ENCODE results near the gene PI4K2B. TPM values are rescaled to one million over a fixed set of nuclear protein-coding genes. Genes with fewer than 3 reads are reported as not detected.

PI4K2B gene
- total RNA-seq, 1 donor from 2014 or later: 38.6 TPM

DNA sequence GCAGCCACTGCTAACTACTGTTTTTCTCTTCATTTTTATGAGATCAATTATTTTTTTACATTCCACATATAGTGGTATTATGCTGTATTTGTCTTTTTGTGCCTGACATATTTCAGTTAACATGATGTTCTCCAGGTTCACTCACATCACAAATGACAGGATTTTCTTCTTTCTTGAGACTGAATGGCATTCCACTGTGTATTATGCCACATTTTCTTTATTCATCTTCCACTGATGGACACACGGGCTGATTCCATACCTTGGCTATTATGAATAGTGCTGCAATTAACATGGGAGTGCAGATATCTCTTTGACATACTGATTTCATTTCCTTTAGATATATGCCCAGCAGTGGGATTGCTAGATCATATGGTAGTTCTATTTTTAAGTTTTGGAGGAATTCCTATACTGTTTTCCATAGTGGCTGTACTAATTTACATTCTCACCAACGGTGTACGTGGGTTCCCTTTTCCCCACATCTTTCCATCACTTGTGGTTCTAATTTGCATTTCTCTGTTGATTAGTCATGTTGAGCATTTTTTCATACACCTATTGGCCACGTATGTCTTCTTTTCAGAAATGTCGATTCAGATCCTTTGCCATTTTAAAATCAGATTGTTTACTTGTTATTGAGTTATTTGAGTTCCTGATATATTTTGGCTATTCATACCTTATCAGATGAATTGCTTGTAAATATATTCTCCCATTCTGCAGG is 63.9 kb downstream of the PI4K2B start:
- Mint-ChIP-seq H3K4me3 (ENCODE audit: low read depth) (no peak overlapping the region), H3K9me3 (no peaks in the 10 kb centered on the region), H3K27me3 (ENCODE audit: low read depth) (peaks cover 7% of the 10 kb centered on the region), H3K4me1 (ENCODE audit: low read depth) (peaks cover 13% of the 10 kb centered on the region), H3K36me3 (ENCODE audit: low read depth) (no peaks in the 10 kb centered on the region), H3K27ac (no peak overlapping the region)
- intact Hi-C loops (cut with micrococcal nuclease): no loop called here
- no peak for DNase-seq (ENCODE audit: low spot score)

GRCh38 chr4:25299476-25300203 is 65.8 kb downstream of the PI4K2B start:
- Mint-ChIP-seq H3K4me1 (ENCODE audit: low read depth) (peaks cover 13% of the 10 kb centered on the region), H3K9me3 (no peaks in the 10 kb centered on the region), H3K27me3 (ENCODE audit: low read depth) (peaks cover 7% of the 10 kb centered on the region), H3K36me3 (ENCODE audit: low read depth) (no peaks in the 10 kb centered on the region), H3K4me3 (ENCODE audit: low read depth) (no peak overlapping the region), H3K27ac (no peak overlapping the region)
- no peak for DNase-seq (ENCODE audit: low spot score)
- intact Hi-C loops (cut with micrococcal nuclease): no loop called here

DNA sequence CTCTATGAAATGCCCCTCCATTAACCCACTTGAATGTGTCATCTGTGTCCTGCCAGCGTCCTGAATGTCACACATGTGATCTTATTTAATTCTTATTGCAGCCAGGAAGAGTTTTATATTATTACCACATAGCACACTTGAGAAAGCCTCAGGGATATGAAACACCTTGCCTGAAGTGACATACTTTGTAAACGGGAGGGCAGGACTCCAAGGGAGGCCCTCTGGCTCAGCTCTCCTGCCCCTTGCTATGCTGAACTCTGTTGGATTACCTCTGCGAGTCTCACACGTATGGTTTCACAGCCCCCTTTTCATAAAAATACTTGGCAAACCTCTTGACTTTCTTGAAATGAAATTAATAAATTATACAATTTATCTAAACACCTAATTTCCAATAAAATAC is 67.6 kb downstream of the PI4K2B start:
- H3K9me3 Mint-ChIP-seq: no peaks in the 10 kb centered on the region
- H3K27ac Mint-ChIP-seq: no peak overlapping the region
- intact Hi-C loops (cut with micrococcal nuclease): no loop called here
- peaks cover 7% of the 10 kb centered on the region for H3K27me3 Mint-ChIP-seq (ENCODE audit: low read depth)
- H3K4me1 Mint-ChIP-seq (ENCODE audit: low read depth): peaks cover 13% of the 10 kb centered on the region
- no peak overlapping the region for H3K4me3 Mint-ChIP-seq (ENCODE audit: low read depth)
- no peak for DNase-seq (ENCODE audit: low spot score)
- no peaks in the 10 kb centered on the region for H3K36me3 Mint-ChIP-seq (ENCODE audit: low read depth)

DNA sequence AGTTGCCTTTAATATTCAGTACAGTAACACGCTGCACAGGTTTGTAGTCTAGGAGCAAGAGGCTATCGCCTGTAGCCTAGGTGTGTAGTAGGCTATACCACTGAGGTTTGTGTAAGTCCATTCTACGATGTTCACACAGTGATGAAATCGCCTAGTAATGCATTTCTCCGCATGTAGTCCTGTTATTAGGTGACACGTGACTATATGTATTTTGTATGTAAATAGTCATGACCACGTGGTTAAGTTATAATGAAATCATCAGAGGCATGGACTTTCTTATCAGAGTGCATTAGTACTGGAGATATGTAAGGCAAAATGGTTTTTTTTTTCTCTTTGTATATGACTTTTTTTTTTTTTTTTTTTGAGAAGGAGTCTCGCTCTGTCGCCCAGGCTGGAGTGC is 68.8 kb downstream of the PI4K2B start:
- intact Hi-C loops (cut with micrococcal nuclease): no loop called here
- H3K4me3 Mint-ChIP-seq (ENCODE audit: low read depth): no peak overlapping the region

DNA sequence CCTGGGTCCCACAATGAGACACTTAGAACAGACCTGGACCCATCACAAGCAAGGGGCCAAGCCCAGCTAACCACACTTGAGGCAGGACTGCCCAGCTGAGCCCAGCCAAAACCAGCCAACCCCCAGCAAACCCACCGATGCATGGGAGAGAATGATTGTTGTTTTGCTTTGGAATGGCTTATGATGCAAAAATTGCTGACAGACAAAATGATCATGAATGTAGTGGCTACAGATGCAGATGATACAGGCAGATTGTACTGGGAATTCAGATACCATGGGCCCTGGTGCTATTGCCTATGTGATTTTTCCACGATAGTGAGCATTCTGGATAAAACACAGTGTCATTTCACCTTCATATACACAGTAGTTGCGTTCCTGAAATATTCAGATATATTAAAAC is 69.7 kb downstream of the PI4K2B start:
- Mint-ChIP-seq H3K4me1 (ENCODE audit: low read depth) (peaks cover under 1% of the 10 kb centered on the region), H3K9me3 (no peaks in the 10 kb centered on the region), H3K27ac (no peak overlapping the region), H3K27me3 (ENCODE audit: low read depth) (peaks cover 7% of the 10 kb centered on the region), H3K36me3 (ENCODE audit: low read depth) (no peaks in the 10 kb centered on the region), H3K4me3 (ENCODE audit: low read depth) (no peak overlapping the region)
- no peak for DNase-seq (ENCODE audit: low spot score)
- intact Hi-C loops (cut with micrococcal nuclease): no loop called here

More for the DNA sequence above, 68.8 kb downstream of the PI4K2B start:
- H3K36me3 Mint-ChIP-seq (ENCODE audit: low read depth): no peaks in the 10 kb centered on the region
- H3K9me3 Mint-ChIP-seq: no peaks in the 10 kb centered on the region
- no peak overlapping the region for H3K27ac Mint-ChIP-seq
- DNase-seq (ENCODE audit: low spot score): no peak
- H3K27me3 Mint-ChIP-seq (ENCODE audit: low read depth): peaks cover 7% of the 10 kb centered on the region
- H3K4me1 Mint-ChIP-seq (ENCODE audit: low read depth): peaks cover 10% of the 10 kb centered on the region

DNA sequence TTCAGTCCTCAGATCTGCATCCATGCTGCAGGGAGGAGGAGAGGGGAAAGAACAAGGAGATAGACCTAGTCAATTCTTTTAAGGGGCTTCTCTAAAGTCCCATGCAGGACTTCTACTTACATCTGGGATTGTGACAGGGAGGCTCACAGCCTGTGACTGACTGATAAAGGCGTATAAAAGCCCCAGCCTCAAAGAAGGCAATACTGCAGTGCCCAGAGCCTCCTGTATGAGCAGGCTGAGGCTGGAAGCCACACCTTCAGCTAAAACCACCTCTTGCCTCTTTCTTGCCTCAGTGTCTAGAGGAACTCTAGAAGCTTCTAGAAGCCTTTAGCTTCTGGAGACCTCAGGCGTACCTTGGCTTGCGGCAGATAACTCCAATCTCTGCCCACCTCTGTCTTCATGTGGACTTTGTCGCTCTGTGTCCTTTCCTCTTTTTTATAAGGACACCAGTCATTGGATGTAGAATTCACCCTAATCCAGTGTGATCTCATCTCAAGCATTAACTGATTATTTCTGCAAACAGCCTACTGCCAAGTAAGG is 72.8 kb downstream of the PI4K2B start:
- Mint-ChIP-seq H3K27me3 (ENCODE audit: low read depth) (no peaks in the 10 kb centered on the region), H3K27ac (no peak overlapping the region), H3K4me1 (ENCODE audit: low read depth) (peaks cover 5% of the 10 kb centered on the region), H3K4me3 (ENCODE audit: low read depth) (no peak overlapping the region), H3K9me3 (no peaks in the 10 kb centered on the region), H3K36me3 (ENCODE audit: low read depth) (no peaks in the 10 kb centered on the region)
- no peak for DNase-seq (ENCODE audit: low spot score)
- intact Hi-C loops (cut with micrococcal nuclease): no loop called here

DNA sequence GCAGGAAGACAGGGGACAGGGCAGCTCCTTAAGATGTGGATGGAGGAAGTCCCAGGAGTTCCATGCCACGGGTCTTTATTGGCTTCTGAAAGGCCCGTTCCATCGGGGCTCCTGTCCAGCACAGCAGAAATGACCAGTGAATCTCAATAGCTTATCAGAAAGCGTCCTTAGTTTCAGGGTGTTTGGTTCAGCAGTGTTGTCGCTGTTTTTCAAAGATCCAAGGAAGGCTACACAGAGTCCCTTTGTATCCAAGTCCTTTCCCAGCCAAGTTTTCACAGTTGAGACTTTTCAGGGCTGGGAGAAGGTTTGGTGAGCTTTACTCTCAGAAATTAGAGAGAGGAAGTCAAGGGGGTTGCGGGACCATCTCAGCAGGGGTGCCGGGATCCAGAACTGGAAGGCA is 73.8 kb downstream of the PI4K2B start:
- intact Hi-C loops (cut with micrococcal nuclease): no loop called here
- no peaks in the 10 kb centered on the region for H3K36me3 Mint-ChIP-seq (ENCODE audit: low read depth)
- no peaks in the 10 kb centered on the region for H3K9me3 Mint-ChIP-seq
- H3K4me3 Mint-ChIP-seq (ENCODE audit: low read depth): no peak overlapping the region
- no peak for DNase-seq (ENCODE audit: low spot score)
- H3K4me1 Mint-ChIP-seq (ENCODE audit: low read depth): peaks cover 9% of the 10 kb centered on the region
- no peaks in the 10 kb centered on the region for H3K27me3 Mint-ChIP-seq (ENCODE audit: low read depth)
- H3K27ac Mint-ChIP-seq: no peak overlapping the region

- no peak for DNase-seq (ENCODE audit: low spot score)
- H3K27me3 Mint-ChIP-seq (ENCODE audit: low read depth): no peaks in the 10 kb centered on the region
- H3K36me3 Mint-ChIP-seq (ENCODE audit: low read depth): no peaks in the 10 kb centered on the region
- no peaks in the 10 kb centered on the region for H3K9me3 Mint-ChIP-seq
- intact Hi-C loops (cut with micrococcal nuclease): no loop called here
- peaks cover 10% of the 10 kb centered on the region for H3K4me1 Mint-ChIP-seq (ENCODE audit: low read depth)
- H3K4me3 Mint-ChIP-seq (ENCODE audit: low read depth): no peak overlapping the region
- H3K27ac Mint-ChIP-seq: no peak overlapping the region
Measured at GRCh38 chr4:25308306-25308705, 74.5 kb downstream of the PI4K2B start.

GRCh38 chr4:25308761-25309160 is 74.9 kb downstream of the PI4K2B start:
- intact Hi-C loops (cut with micrococcal nuclease): no loop called here
- Mint-ChIP-seq H3K27me3 (ENCODE audit: low read depth) (no peaks in the 10 kb centered on the region), H3K36me3 (ENCODE audit: low read depth) (no peaks in the 10 kb centered on the region), H3K9me3 (no peaks in the 10 kb centered on the region), H3K27ac (no peak overlapping the region), H3K4me3 (ENCODE audit: low read depth) (no peak overlapping the region), H3K4me1 (ENCODE audit: low read depth) (peaks cover 14% of the 10 kb centered on the region)
- no peak for DNase-seq (ENCODE audit: low spot score)

GRCh38 chr4:25310066-25310802 is 76.4 kb downstream of the PI4K2B start:
- intact Hi-C loops (cut with micrococcal nuclease): loop anchor here (10.0 kb wide), 1 partner anchor 725 kb away; the partner anchor contains the start of gene DHX15
- Mint-ChIP-seq H3K9me3 (no peaks in the 10 kb centered on the region), H3K4me3 (ENCODE audit: low read depth) (no peak overlapping the region), H3K36me3 (ENCODE audit: low read depth) (peaks cover 3% of the 10 kb centered on the region), H3K27ac (no peak overlapping the region), H3K27me3 (ENCODE audit: low read depth) (no peaks in the 10 kb centered on the region), H3K4me1 (ENCODE audit: low read depth) (peaks cover 20% of the 10 kb centered on the region)
- DNase-seq (ENCODE audit: low spot score): no peak

- no peak overlapping the region for H3K27ac Mint-ChIP-seq
Measured at GRCh38 chr4:25310803-25311166, 77.0 kb downstream of the PI4K2B start.

DNA sequence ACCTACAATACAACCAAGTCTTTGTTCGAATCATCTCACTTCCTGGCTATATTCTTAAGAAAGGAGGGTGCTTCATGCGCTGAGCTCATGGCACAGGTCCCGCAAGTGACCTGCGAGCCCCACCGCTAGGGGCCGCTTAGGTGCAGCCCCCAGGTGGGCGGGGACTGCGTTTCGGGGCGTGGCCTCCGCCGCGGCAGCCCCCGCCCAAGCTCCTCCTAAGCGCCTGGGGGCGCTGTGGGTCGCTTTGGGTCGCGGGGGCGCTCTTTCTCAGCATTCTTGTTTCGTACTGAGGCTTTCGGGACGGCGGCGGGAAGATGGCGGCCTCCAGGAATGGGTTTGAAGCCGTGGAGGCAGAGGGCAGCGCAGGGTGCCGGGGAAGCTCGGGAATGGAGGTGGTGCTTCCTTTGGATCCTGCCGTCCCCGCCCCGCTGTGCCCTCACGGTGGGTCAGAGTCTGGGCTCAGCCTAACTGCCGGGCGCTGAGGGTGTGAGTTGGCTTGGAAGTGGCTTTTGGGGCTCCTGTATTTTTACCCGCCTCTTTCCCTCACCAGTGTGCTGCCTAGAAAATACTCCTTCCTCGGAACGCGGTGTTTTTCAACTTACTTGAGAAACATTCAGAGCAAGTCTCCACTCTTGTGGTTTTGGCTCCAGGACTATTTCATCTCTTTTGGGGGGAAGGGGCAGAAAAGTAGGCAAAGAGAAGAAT is 78.8 kb downstream of the PI4K2B start, which contains the start of gene ZCCHC4:
ZCCHC4 (plus strand) TSS at position 279 of the 705 bp plus-strand sequence; CDS start at position 315, 36 bp downstream.
- peaks cover 24% of the 10 kb centered on the region for H3K4me1 Mint-ChIP-seq (ENCODE audit: low read depth)
- H3K27me3 Mint-ChIP-seq (ENCODE audit: low read depth): no peaks in the 10 kb centered on the region
- H3K4me3 Mint-ChIP-seq (ENCODE audit: low read depth): peak within 1 kb of the TSS; percentile 99
- H3K36me3 Mint-ChIP-seq (ENCODE audit: low read depth): peaks cover 16% of the 10 kb centered on the region
- no peaks in the 10 kb centered on the region for H3K9me3 Mint-ChIP-seq
- H3K27ac Mint-ChIP-seq: peak within 1 kb of the TSS; percentile 95
- intact Hi-C loops (cut with micrococcal nuclease): loop anchor here (1.0 to 10.0 kb wide), 8 partner anchors 9 to 728 kb away; partner anchors contain the start of genes ANAPC4, DHX15, PI4K2B and SEPSECS
- peak; percentile 87 for DNase-seq (ENCODE audit: low spot score)

More at GRCh38 chr4:25310803-25311166, 77.0 kb downstream of the PI4K2B start:
- H3K4me3 Mint-ChIP-seq (ENCODE audit: low read depth): no peak overlapping the region
- no peaks in the 10 kb centered on the region for H3K27me3 Mint-ChIP-seq (ENCODE audit: low read depth)
- H3K36me3 Mint-ChIP-seq (ENCODE audit: low read depth): peaks cover 6% of the 10 kb centered on the region
- H3K9me3 Mint-ChIP-seq: no peaks in the 10 kb centered on the region
- peaks cover 20% of the 10 kb centered on the region for H3K4me1 Mint-ChIP-seq (ENCODE audit: low read depth)
- DNase-seq (ENCODE audit: low spot score): no peak
- intact Hi-C loops (cut with micrococcal nuclease): loop anchor here (10.0 kb wide), 1 partner anchor 726 kb away; the partner anchor contains the start of gene DHX15

Measured in activated T-helper 2 cell treated with anti-CD3 and anti-CD28 coated beads, Interferon-gamma antibody, Interleukin-2, Interleukin-4, amounts not matched to agents 10 μg/mL and 5 μg/mL and 100 μg/mL, durations not matched to agents 14 hours and 24 hours and 36 hours (primary cell).